ENCODE data around the gene ERCC6.

The ERCC6 gene

DNA sequence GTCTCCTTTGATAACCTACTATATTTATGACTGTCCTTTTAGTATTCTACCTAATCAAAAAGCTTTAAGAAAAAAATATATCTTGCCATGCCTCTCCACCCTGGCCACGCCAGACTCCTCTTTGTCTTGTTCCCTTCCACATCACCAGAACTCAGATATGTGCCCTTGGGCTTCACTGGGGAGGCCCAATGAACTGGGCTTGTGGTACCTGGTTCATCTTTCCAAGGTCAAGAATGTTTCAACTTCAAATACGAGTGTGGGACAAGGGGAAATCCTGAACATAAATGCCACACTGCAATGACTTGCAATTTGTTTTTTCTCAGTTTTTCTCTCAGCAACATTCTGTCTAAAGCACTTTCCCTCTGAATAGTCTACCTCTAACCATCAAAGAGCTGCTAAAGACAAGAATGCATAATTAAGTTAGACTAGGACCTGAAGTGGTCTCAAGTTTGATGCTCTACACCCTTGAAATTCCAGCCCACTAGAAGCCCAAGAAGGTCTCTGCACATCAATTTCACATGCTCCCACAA lies 9.9 kb downstream of the ERCC6 start:
- TF ChIP-seq EP300 (IDR thresholded peaks at IDR 0.05; ENCODE audit: borderline replicate concordance): no peak
- TF ChIP-seq, protein P1, sequence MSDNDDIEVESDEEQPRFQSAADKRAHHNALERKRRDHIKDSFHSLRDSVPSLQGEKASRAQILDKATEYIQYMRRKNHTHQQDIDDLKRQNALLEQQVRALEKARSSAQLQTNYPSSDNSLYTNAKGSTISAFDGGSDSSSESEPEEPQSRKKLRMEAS (IDR thresholded peaks at IDR 0.05): no peak
- TF ChIP-seq CREB1 (IDR thresholded peaks at IDR 0.05; ENCODE audit: low read depth): no peak
- TF ChIP-seq ZBTB7A (IDR thresholded peaks at IDR 0.05; ENCODE audit: low read depth): no peak
- TF ChIP-seq NFIC (IDR thresholded peaks at IDR 0.05): no peak
- TF ChIP-seq, protein P2, sequence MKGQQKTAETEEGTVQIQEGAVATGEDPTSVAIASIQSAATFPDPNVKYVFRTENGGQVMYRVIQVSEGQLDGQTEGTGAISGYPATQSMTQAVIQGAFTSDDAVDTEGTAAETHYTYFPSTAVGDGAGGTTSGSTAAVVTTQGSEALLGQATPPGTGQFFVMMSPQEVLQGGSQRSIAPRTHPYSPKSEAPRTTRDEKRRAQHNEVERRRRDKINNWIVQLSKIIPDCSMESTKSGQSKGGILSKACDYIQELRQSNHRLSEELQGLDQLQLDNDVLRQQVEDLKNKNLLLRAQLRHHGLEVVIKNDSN (IDR thresholded peaks at IDR 0.05): no peak
- TF ChIP-seq TCF12 (IDR thresholded peaks at IDR 0.05; ENCODE audit: low read depth): no peak
- TF ChIP-seq, protein P3, sequence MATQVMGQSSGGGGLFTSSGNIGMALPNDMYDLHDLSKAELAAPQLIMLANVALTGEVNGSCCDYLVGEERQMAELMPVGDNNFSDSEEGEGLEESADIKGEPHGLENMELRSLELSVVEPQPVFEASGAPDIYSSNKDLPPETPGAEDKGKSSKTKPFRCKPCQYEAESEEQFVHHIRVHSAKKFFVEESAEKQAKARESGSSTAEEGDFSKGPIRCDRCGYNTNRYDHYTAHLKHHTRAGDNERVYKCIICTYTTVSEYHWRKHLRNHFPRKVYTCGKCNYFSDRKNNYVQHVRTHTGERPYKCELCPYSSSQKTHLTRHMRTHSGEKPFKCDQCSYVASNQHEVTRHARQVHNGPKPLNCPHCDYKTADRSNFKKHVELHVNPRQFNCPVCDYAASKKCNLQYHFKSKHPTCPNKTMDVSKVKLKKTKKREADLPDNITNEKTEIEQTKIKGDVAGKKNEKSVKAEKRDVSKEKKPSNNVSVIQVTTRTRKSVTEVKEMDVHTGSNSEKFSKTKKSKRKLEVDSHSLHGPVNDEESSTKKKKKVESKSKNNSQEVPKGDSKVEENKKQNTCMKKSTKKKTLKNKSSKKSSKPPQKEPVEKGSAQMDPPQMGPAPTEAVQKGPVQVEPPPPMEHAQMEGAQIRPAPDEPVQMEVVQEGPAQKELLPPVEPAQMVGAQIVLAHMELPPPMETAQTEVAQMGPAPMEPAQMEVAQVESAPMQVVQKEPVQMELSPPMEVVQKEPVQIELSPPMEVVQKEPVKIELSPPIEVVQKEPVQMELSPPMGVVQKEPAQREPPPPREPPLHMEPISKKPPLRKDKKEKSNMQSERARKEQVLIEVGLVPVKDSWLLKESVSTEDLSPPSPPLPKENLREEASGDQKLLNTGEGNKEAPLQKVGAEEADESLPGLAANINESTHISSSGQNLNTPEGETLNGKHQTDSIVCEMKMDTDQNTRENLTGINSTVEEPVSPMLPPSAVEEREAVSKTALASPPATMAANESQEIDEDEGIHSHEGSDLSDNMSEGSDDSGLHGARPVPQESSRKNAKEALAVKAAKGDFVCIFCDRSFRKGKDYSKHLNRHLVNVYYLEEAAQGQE (IDR thresholded peaks at IDR 0.05; ENCODE audit: low read depth): no peak
- TF ChIP-seq YY1 (IDR thresholded peaks at IDR 0.05; ENCODE audit: low read depth): no peak
- no peak for TF ChIP-seq FOXM1 (IDR thresholded peaks at IDR 0.05; ENCODE audit: borderline replicate concordance, low read depth)
- no peak for TF ChIP-seq CEBPB (IDR thresholded peaks at IDR 0.05)
- TF ChIP-seq EGR1 (IDR thresholded peaks at IDR 0.05): no peak
- no peak for TF ChIP-seq TEAD4 (IDR thresholded peaks at IDR 0.05)
- TF ChIP-seq RAD21 (IDR thresholded peaks at IDR 0.05; ENCODE audit: low read depth): no peak
- no peak for TF ChIP-seq TAF1 (IDR thresholded peaks at IDR 0.05; ENCODE audit: low read depth)

DNA sequence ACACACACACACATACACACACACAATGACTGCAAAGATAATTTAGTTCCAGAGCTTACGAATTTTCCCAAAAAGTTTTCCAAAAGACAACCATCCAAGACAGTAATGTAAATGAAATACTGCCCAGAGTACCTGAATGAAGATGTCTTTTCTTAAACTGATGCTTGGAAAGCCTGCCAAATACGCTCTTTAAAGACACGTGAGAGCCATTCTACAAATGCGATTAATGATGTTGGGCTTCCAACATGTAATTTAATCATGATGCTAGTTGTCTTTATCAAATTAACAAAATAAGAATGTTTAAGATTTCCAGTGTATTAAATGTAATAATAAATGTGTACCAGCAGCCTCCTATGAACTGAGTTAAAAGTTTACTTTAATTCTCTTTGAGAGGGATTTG lies 11.1 kb downstream of the ERCC6 start:
- TF ChIP-seq NFIC (IDR thresholded peaks at IDR 0.05) (no peak), TAF1 (IDR thresholded peaks at IDR 0.05; ENCODE audit: low read depth) (no peak), CEBPB (IDR thresholded peaks at IDR 0.05) (no peak), FOXM1 (IDR thresholded peaks at IDR 0.05; ENCODE audit: borderline replicate concordance, low read depth) (no peak), TCF12 (IDR thresholded peaks at IDR 0.05; ENCODE audit: low read depth) (no peak), RAD21 (IDR thresholded peaks at IDR 0.05; ENCODE audit: low read depth) (no peak), ZBTB7A (IDR thresholded peaks at IDR 0.05; ENCODE audit: low read depth) (no peak), EGR1 (IDR thresholded peaks at IDR 0.05) (no peak), EP300 (IDR thresholded peaks at IDR 0.05; ENCODE audit: borderline replicate concordance) (no peak), TEAD4 (IDR thresholded peaks at IDR 0.05) (no peak), YY1 (IDR thresholded peaks at IDR 0.05; ENCODE audit: low read depth) (no peak), CREB1 (IDR thresholded peaks at IDR 0.05; ENCODE audit: low read depth) (no peak)
- TF ChIP-seq, protein P1 (IDR thresholded peaks at IDR 0.05): no peak
- TF ChIP-seq, protein P3 (IDR thresholded peaks at IDR 0.05; ENCODE audit: low read depth): no peak
- TF ChIP-seq, protein P2 (IDR thresholded peaks at IDR 0.05): no peak

DNA sequence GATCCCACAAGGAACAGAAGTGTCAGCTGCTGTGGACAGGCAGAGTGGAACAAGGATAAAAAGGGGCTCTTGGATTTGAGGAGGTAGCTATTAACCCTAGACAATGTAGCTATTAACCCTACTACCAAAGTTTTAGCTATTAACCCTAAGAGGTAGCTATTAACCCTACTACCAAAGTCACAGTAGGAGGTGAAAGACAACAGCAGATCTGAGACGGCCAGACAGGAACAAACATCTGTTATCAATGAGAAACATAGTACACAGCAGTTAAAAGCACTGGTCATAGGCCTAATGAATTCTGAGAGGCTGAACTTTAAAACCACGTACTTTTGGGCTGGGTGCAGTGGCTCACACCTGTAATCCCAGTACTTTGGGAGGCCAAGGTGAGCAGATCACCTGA lies 11.9 kb downstream of the ERCC6 start:
- no peak for TF ChIP-seq TEAD4 (IDR thresholded peaks at IDR 0.05)
- TF ChIP-seq RAD21 (IDR thresholded peaks at IDR 0.05; ENCODE audit: low read depth): no peak
- TF ChIP-seq CREB1 (IDR thresholded peaks at IDR 0.05; ENCODE audit: low read depth): no peak
- no peak for TF ChIP-seq EGR1 (IDR thresholded peaks at IDR 0.05)
- no peak for TF ChIP-seq TCF12 (IDR thresholded peaks at IDR 0.05; ENCODE audit: low read depth)
- TF ChIP-seq FOXM1 (IDR thresholded peaks at IDR 0.05; ENCODE audit: borderline replicate concordance, low read depth): no peak
- TF ChIP-seq TAF1 (IDR thresholded peaks at IDR 0.05; ENCODE audit: low read depth): no peak
- TF ChIP-seq CEBPB (IDR thresholded peaks at IDR 0.05): no peak
- TF ChIP-seq NFIC (IDR thresholded peaks at IDR 0.05): no peak

DNA sequence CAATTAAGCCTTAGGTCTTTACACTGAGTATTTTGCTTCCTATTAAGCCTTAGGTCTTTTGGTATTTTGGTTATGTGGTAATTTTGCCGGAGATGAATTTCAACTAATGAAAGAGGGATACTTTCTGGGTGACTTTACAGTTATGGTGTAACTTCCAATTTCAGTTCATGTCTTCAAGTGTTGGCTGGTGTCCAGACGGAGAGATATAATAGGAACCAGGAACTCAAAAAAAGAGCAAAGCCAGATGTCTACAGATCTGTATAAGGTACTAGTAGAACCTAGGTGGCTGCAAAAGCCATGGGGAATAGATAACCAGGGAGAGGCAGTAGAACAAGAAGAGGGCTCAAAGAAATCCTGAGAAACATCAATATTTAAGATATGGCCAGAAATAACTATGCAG lies 12.3 kb downstream of the ERCC6 start:
- TF ChIP-seq NFIC (IDR thresholded peaks at IDR 0.05): no peak
- TF ChIP-seq EGR1 (IDR thresholded peaks at IDR 0.05): no peak
- TF ChIP-seq, protein P1 (IDR thresholded peaks at IDR 0.05): no peak
- no peak for TF ChIP-seq TCF12 (IDR thresholded peaks at IDR 0.05; ENCODE audit: low read depth)
- TF ChIP-seq FOXM1 (IDR thresholded peaks at IDR 0.05; ENCODE audit: borderline replicate concordance, low read depth): no peak
- TF ChIP-seq, protein P3 (IDR thresholded peaks at IDR 0.05; ENCODE audit: low read depth): no peak
- TF ChIP-seq, protein P2 (IDR thresholded peaks at IDR 0.05): no peak
- TF ChIP-seq CREB1 (IDR thresholded peaks at IDR 0.05; ENCODE audit: low read depth): no peak
- no peak for TF ChIP-seq ZBTB7A (IDR thresholded peaks at IDR 0.05; ENCODE audit: low read depth)
- TF ChIP-seq CEBPB (IDR thresholded peaks at IDR 0.05): no peak
- no peak for TF ChIP-seq YY1 (IDR thresholded peaks at IDR 0.05; ENCODE audit: low read depth)
- no peak for TF ChIP-seq RAD21 (IDR thresholded peaks at IDR 0.05; ENCODE audit: low read depth)
- TF ChIP-seq TAF1 (IDR thresholded peaks at IDR 0.05; ENCODE audit: low read depth): no peak
- no peak for TF ChIP-seq EP300 (IDR thresholded peaks at IDR 0.05; ENCODE audit: borderline replicate concordance)
- TF ChIP-seq TEAD4 (IDR thresholded peaks at IDR 0.05): no peak

Measured in Ishikawa (cell line).